Thoracic aorta (tissue), 2 donors: ENCODE measurements around the gene SCG5. TPM values are rescaled to one million over a fixed set of nuclear protein-coding genes. Genes with fewer than 3 reads are reported as not detected.

ENCODE experiments used
- ATAC-seq: fragments of 150-250 bp; one replicate; pipeline ENCODE4 v1.8.0; 2017; ENCODE audit warnings: low read depth; ENCODE audit not compliant: insufficient number of reproducible peaks, low FRiP score
- DNase-seq: peaks from one replicate; pipeline ENCODE4 v3.0.0-alpha.2; 2020; ENCODE audit warnings: low spot score
- H3K27ac ChIP-seq, 2 donors: fragments of 200-600 bp; sonication (generic); 1 replicate in 1 of 2; 2 replicates in 1 of 2; pipeline ENCODE4 v1.5.1; 2016; ENCODE audit warnings: mild to moderate bottlenecking in 2 of 2, moderate library complexity in 2 of 2
- H3K27me3 ChIP-seq: fragments of 200-600 bp; sonication (generic); replicated peaks from 2 replicates; pipeline ENCODE4 v1.6.0; 2016; ENCODE audit warnings: mild to moderate bottlenecking; ENCODE audit not compliant: insufficient read depth
- H3K36me3 ChIP-seq: fragments of 200-600 bp; sonication (generic); one replicate; pipeline ENCODE4 v1.5.1; 2016
- H3K4me1 ChIP-seq, 2 donors: fragments of 200-600 bp; sonication (generic); 1 replicate in 1 of 2; 2 replicates in 1 of 2; pipeline versions ENCODE4 v1.5.1 to v1.6.0; 2016; ENCODE audit warnings: low read depth in 2 of 2, mild to moderate bottlenecking in 1 of 2; ENCODE audit not compliant: control insufficient read depth in 1 of 2
- H3K4me3 ChIP-seq: fragments of 200-600 bp; sonication (generic); 2 replicates; pipeline ENCODE4 v1.5.1; 2016; ENCODE audit warnings: mild to moderate bottlenecking
- H3K9me3 ChIP-seq: fragments of 200-600 bp; sonication (generic); 2 replicates; pipeline ENCODE4 v1.5.1; 2016
- CTCF ChIP-seq: fragments of 200-600 bp; sonication (generic); IDR thresholded peaks from one replicate; pipeline ENCODE4 v1.5.1; 2019; ENCODE audit warnings: antibody characterized with exemption
- total RNA-seq, 2 donors: library from RNA; depleted of rRNA; stranded (reverse); fragments of >200 nt; gene quantifications; one replicate each; pipeline versions ENCODE4 v1.1.0 to v1.2.3, GENCODE V29; 2016

SCG5 gene
- total RNA-seq, 2 donors from 2014 or later = 2.4 to 3.3 TPM

DNA sequence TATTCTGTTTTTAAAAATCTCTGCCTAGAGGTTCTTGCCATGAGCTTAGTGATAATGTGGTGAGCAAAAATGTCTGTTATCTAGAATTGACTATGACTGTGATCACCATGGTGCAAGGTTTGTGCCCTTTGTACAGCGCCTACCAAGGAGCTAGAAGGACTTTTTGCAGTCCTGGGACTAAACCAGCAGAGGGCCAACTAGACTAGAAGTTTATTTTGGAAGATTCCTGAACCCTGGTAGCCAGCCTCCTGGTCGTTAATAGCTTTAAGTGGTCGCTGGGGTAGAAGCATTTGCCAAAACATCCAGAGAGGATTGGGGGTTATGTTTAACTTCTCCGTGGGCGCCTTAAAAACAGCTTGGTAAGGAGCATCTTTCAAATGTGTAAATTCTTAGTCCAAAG, 7.8 kb downstream of the SCG5 start:
- Histone ChIP-seq H3K9me3 (no peaks in the 10 kb centered on the region), H3K4me1 (no peaks in the 10 kb centered on the region), H3K36me3 (no peaks in the 10 kb centered on the region), H3K4me3 (no peak overlapping the region), H3K27me3 (no peaks in the 10 kb centered on the region), H3K27ac (no peak overlapping the region)
- no peak for TF ChIP-seq CTCF
- ATAC-seq = no peak
- no peak for DNase-seq

DNA sequence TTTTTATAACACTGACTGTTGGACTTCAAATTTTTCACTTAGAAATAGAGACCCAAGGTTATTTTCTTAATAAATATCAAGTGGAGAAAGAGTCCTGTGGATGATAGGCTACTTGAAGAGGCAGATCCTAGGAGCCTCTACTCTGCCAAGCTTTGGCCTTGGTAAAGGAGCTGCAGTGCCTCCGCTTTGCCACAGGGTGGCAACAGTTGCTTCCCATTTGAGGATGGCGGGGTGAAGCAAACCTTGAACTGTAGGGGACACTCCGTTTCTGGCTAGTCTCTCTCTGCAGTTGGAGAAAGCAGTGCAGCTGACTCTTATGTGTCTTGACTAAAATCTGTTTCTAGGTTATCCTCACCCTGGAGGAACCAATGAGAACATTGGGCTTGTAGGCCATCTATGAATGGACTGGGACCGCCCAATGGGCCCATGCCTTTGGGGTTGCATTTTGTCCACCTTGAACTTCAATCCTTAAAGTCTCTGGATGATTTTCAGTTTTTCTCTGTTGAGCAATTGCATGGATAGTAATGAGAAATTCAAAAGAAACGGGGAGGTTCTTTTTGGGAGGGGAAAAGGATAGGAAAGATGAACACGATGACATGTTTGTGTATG, 9.8 kb downstream of the SCG5 start:
- H3K27ac ChIP-seq = no peak overlapping the region
- H3K4me1 ChIP-seq = no peaks in the 10 kb centered on the region
- no peak overlapping the region for H3K4me3 ChIP-seq
- no peaks in the 10 kb centered on the region for H3K27me3 ChIP-seq
- peak; percentile 74 for TF ChIP-seq CTCF
- DNase-seq (no peak), ATAC-seq (no peak)
- no peaks in the 10 kb centered on the region for H3K9me3 ChIP-seq
- H3K36me3 ChIP-seq = no peaks in the 10 kb centered on the region

- no peak for TF ChIP-seq CTCF
- H3K4me3 ChIP-seq = no peak overlapping the region
- no peaks in the 10 kb centered on the region for H3K36me3 ChIP-seq
- no peaks in the 10 kb centered on the region for H3K9me3 ChIP-seq
- ATAC-seq (no peak), DNase-seq (no peak)
- H3K4me1 ChIP-seq = peaks cover 0 to 2% of the 10 kb centered on the region in 2 donors
- no peak overlapping the region for H3K27ac ChIP-seq
- no peaks in the 10 kb centered on the region for H3K27me3 ChIP-seq
These were observed 10.7 kb downstream of the SCG5 start for GRCh38 chr15:32652178-32652577.

DNA sequence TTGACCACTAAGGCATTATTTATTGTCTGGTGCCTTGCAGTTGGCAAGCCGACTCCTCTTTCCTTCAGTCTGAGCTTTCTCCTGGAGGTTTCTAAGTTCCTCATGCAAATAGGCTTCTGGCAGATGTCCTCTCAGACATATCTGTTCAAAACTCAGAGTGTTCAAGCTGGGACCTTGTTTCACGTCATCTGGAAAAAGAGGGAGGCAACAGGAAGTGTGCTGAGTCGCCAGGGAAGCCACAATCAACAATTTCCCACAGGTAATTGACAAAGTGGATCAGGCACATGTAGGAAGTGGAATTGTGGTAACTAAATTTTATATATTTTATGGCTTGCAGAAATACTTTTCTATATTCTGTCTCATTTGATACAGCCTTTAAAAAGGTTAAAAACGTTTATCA, 14.6 kb downstream of the SCG5 start:
- Histone ChIP-seq H3K4me1 (peaks cover 9 to 34% of the 10 kb centered on the region in 2 donors), H3K36me3 (no peaks in the 10 kb centered on the region), H3K27ac (no peak overlapping the region), H3K4me3 (no peak overlapping the region), H3K27me3 (no peaks in the 10 kb centered on the region), H3K9me3 (no peaks in the 10 kb centered on the region)
- DNase-seq (no peak), ATAC-seq (no peak)
- TF ChIP-seq CTCF = no peak

GRCh38 chr15:32656496-32656895, 15.0 kb downstream of the SCG5 start:
- no peak overlapping the region for H3K27ac ChIP-seq
- peaks cover 9 to 34% of the 10 kb centered on the region in 2 donors for H3K4me1 ChIP-seq
- H3K4me3 ChIP-seq = no peak overlapping the region
- H3K36me3 ChIP-seq = no peaks in the 10 kb centered on the region
- DNase-seq (no peak), ATAC-seq (no peak)
- H3K27me3 ChIP-seq = no peaks in the 10 kb centered on the region
- no peaks in the 10 kb centered on the region for H3K9me3 ChIP-seq
- no peak for TF ChIP-seq CTCF
